ENCODE measurements around the gene DIS3L2. TPM values are rescaled to one million over a fixed set of nuclear protein-coding genes. Genes with fewer than 3 reads are reported as not detected.
A peak's percentile ranks its signal among the peaks of the same experiment; 100 is the strongest.

The DIS3L2 gene
- total and polyA plus RNA-seq, 2 of the 4 experiments (the other 2 are of a cell fraction) = 14.7 to 19.2 TPM

DNA sequence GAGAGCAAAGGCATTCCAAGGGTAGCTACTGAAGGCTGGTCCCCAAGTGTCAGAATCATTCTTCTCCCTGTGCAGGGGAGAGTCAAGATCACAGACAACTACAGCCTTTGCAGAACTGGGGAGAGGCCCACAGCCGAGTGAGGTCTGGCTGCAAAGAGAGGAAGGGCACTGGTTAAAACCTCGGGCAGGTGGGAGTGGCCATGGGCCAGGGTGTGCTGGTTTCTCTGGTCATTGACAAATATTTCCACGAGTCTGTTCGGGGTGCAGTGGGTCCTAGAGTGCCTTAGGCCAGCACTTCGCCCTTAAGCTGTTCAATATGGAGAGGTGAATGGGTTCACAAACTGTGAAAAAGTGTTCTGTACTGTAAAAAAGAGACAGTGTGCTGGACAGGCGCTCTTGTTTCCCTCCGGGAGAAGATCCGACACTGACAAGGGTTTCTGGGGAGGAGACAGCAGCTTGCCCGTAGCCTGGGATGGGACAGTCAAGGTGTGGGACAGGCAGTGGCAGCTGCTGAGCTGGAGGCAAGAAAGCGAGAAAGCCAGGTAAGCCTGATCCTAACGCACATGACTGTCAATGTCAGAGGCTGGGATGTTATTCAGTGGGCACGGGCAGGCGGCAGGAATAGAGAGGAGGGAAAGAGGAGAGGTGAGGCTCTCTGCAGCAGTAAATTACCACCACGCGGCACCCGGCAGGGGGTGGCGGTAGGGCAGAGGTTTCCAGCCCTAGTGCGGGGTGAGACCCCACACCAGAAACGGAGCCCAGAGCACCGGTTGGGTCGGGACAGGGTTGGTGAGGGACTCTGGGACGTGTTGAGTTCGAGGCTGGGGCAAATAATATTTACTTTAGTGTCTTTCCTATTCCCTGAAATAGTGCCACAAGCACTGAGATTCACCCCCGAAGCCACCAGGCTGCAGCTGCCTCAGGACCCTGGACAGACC lies 37.3 kb upstream of the DIS3L2 start:
- dilution Hi-C loops (cut with HindIII; ENCODE audit: low sequenced_read_pairs, unreplicated experiment) = no loop called here
- no peak overlapping the region for H4K91ac ChIP-seq (ENCODE audit: insufficient read depth, low read depth, low read length)
- no peak overlapping the region for H3K4ac ChIP-seq (ENCODE audit: low read depth, low read length)
- ATAC-seq (ENCODE audit: low read depth) (no peak), DNase-seq (no peak)
- intact Hi-C loops (cut with micrococcal nuclease) = loop anchor here (2.0 kb wide), 1 partner anchor 215 kb away; no protein-coding TSS in a partner anchor
- no peak overlapping the region for H2BK20ac ChIP-seq (ENCODE audit: low read depth, low read length)
- H3K4me3 ChIP-seq (ENCODE audit: insufficient read depth, low read depth, low read length) = no peak overlapping the region
- H3K36me3 ChIP-seq (ENCODE audit: control insufficient read depth, insufficient read depth, low read length) = no peaks in the 10 kb centered on the region
- no peaks in the 10 kb centered on the region for H3K9me3 ChIP-seq (ENCODE audit: control insufficient read depth, insufficient read depth, low read length)
- H4K5ac ChIP-seq (ENCODE audit: low read depth, low read length) = no peak overlapping the region
- in situ Hi-C loops (cut with MboI; ENCODE audit: low sequenced_read_pairs) = no loop called here
- 0 out of 2 replicates have a peak, but pooled peaks cover 3% of the 10 kb centered on the region for H4K20me1 ChIP-seq (ENCODE audit: insufficient read depth, low read length)
- no peaks in the 10 kb centered on the region for H3K79me1 ChIP-seq (ENCODE audit: low read depth in 1 of 2, low read length in 2 of 2)
- H3K4me1 ChIP-seq (ENCODE audit: control insufficient read depth, insufficient read depth, low read length) = peaks cover 5% of the 10 kb centered on the region
- H2AK9ac ChIP-seq (replicated peaks; ENCODE audit: low read depth, low read length, poor library complexity) = peak overlapping the region; percentile 25
- H2BK5ac ChIP-seq (ENCODE audit: low read depth, low read length, poor library complexity, severe bottlenecking) = no peak overlapping the region
- H3K23ac ChIP-seq (ENCODE audit: low read depth, low read length) = no peak overlapping the region
- ChIA-PET POLR2A (ENCODE audit: unreplicated experiment) (no interaction called here), CTCF (interaction anchor here (1.3 to 3.7 kb wide), 2 partner anchors 10 to 218 kb away, joined by 3 to 34 read pairs; no protein-coding TSS in a partner anchor)
- H3K18ac ChIP-seq (ENCODE audit: low read depth, low read length) = no peak overlapping the region
- no peak overlapping the region for H2BK15ac ChIP-seq (ENCODE audit: low read depth, low read length)
- no peaks in the 10 kb centered on the region for H3K9me1 ChIP-seq (ENCODE audit: insufficient read depth, low read length)
- H3K4me2 ChIP-seq (ENCODE audit: low read depth, low read length) = no peak overlapping the region
- 68% methylated on average over 9 of the region's 24 CpGs; no CpG with 5 or more reads in 1 of the 2 experiments for WGBS, 2 experiments (ENCODE audit: extremely low coverage in 2 of 2, insufficient read length in 1 of 2)
- no peak overlapping the region for H3K9ac ChIP-seq (ENCODE audit: low read depth, low read length)
- no peak overlapping the region for H4K8ac ChIP-seq (ENCODE audit: low read depth in 2 of 2, low read length in 2 of 2)
- H2AK5ac ChIP-seq (ENCODE audit: low read depth, low read length) = no peak overlapping the region
- no peak overlapping the region for H3K27ac ChIP-seq (ENCODE audit: insufficient read depth, low read length)
- H3K14ac ChIP-seq (replicated peaks; ENCODE audit: low read depth, low read length) = no peak overlapping the region
- H3K27me3 ChIP-seq (ENCODE audit: control insufficient read depth, insufficient read depth, low read length) = peaks cover 60% of the 10 kb centered on the region
- H2AFZ ChIP-seq (replicated peaks; ENCODE audit: low read length, poor library complexity) = peak overlapping the region; percentile 83
- no peak overlapping the region for H2BK120ac ChIP-seq (ENCODE audit: low read depth, low read length)
- no peak overlapping the region for H3K56ac ChIP-seq (ENCODE audit: extremely low read depth, insufficient read depth, low read length)
- BruUV-seq (replicated peaks) = no TSS peak
- TF ChIP-seq FOS (IDR thresholded peaks at IDR 0.05; ENCODE audit: low read depth, low read length) (no peak), RAD21 (IDR thresholded peaks at IDR 0.05; ENCODE audit: low read length) (no peak), MAZ (IDR thresholded peaks at IDR 0.05; ENCODE audit: borderline replicate concordance, low read depth, low read length) (no peak), RCOR1 (IDR thresholded peaks at IDR 0.05; ENCODE audit: insufficient replicate concordance, low read length) (no peak), SMC3 (IDR thresholded peaks at IDR 0.05; ENCODE audit: low read depth, low read length) (no peak), BHLHE40 (IDR thresholded peaks at IDR 0.05; ENCODE audit: low read depth, low read length) (no peak), MXI1 (IDR thresholded peaks at IDR 0.05; ENCODE audit: borderline replicate concordance, low read depth, low read length) (no peak), RFX5 (IDR thresholded peaks at IDR 0.05; ENCODE audit: low read depth, low read length) (no peak), POLR2A (IDR thresholded peaks at IDR 0.05; ENCODE audit: low read depth, low read length) (no peak), MAFK (IDR thresholded peaks at IDR 0.05; ENCODE audit: low read depth, low read length) (no peak), CHD1 (IDR thresholded peaks at IDR 0.05; ENCODE audit: low read depth, low read length) (no peak)
- TF ChIP-seq, protein P1, sequence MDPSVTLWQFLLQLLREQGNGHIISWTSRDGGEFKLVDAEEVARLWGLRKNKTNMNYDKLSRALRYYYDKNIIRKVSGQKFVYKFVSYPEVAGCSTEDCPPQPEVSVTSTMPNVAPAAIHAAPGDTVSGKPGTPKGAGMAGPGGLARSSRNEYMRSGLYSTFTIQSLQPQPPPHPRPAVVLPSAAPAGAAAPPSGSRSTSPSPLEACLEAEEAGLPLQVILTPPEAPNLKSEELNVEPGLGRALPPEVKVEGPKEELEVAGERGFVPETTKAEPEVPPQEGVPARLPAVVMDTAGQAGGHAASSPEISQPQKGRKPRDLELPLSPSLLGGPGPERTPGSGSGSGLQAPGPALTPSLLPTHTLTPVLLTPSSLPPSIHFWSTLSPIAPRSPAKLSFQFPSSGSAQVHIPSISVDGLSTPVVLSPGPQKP (IDR thresholded peaks at IDR 0.05; ENCODE audit: borderline replicate concordance, low read depth, low read length) = no peak
- TF ChIP-seq, protein P2, sequence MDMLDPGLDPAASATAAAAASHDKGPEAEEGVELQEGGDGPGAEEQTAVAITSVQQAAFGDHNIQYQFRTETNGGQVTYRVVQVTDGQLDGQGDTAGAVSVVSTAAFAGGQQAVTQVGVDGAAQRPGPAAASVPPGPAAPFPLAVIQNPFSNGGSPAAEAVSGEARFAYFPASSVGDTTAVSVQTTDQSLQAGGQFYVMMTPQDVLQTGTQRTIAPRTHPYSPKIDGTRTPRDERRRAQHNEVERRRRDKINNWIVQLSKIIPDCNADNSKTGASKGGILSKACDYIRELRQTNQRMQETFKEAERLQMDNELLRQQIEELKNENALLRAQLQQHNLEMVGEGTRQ (IDR thresholded peaks at IDR 0.05; ENCODE audit: low read depth, low read length) = no peak
- TF ChIP-seq, protein P3, sequence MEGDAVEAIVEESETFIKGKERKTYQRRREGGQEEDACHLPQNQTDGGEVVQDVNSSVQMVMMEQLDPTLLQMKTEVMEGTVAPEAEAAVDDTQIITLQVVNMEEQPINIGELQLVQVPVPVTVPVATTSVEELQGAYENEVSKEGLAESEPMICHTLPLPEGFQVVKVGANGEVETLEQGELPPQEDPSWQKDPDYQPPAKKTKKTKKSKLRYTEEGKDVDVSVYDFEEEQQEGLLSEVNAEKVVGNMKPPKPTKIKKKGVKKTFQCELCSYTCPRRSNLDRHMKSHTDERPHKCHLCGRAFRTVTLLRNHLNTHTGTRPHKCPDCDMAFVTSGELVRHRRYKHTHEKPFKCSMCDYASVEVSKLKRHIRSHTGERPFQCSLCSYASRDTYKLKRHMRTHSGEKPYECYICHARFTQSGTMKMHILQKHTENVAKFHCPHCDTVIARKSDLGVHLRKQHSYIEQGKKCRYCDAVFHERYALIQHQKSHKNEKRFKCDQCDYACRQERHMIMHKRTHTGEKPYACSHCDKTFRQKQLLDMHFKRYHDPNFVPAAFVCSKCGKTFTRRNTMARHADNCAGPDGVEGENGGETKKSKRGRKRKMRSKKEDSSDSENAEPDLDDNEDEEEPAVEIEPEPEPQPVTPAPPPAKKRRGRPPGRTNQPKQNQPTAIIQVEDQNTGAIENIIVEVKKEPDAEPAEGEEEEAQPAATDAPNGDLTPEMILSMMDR (conservative IDR thresholded peaks at IDR 0.05; ENCODE audit: low read depth, low read length) = no peak
